Endometrium (tissue), 2 donors: ENCODE data around the gene SYT9.

Experiments used
- FAIRE-seq: peaks from 2 replicates; lab custom pipeline; 2012; peaks lifted over from hg19 to GRCh38; lab: Jason Lieb, UNC
- donor health status: control.
- donor health status: control.

Gene SYT9

GRCh38 chr11:7251836-7252682 is at the start of gene SYT9:
Gene SYT9 (plus strand): TSS chr11:7251904. CDS start chr11:7252187, 283 bp downstream.
- no peak for FAIRE-seq

- FAIRE-seq, result no peak
Measured at GRCh38 chr11:7202412-7202811, 49.3 kb upstream of the SYT9 start.

- FAIRE-seq, result no peak
Measured at GRCh38 chr11:7204778-7205177, 46.9 kb upstream of the SYT9 start.

GRCh38 chr11:7208391-7208790 is 43.3 kb upstream of the SYT9 start:
- FAIRE-seq, result no peak

GRCh38 chr11:7219491-7219890 is 32.2 kb upstream of the SYT9 start:
- no peak for FAIRE-seq

GRCh38 chr11:7220636-7221035 is 31.1 kb upstream of the SYT9 start:
- FAIRE-seq, result no peak

GRCh38 chr11:7222619-7223018 is 29.1 kb upstream of the SYT9 start:
- no peak for FAIRE-seq

GRCh38 chr11:7239877-7240276 is 11.8 kb upstream of the SYT9 start:
- no peak for FAIRE-seq

GRCh38 chr11:7245341-7245740 is 6.4 kb upstream of the SYT9 start:
- FAIRE-seq, result no peak

- FAIRE-seq, result no peak
Measured at GRCh38 chr11:7246179-7246578, 5.5 kb upstream of the SYT9 start.

- no peak for FAIRE-seq
Measured at GRCh38 chr11:7250166-7250565, 1.5 kb upstream of the SYT9 start.

GRCh38 chr11:7251487-7251835 is 243 bp upstream of the SYT9 start:
- FAIRE-seq, result no peak

GRCh38 chr11:7252683-7253213 is 1.0 kb downstream of the SYT9 start:
- no peak for FAIRE-seq

GRCh38 chr11:7253800-7254199 is 2.1 kb downstream of the SYT9 start:
- FAIRE-seq, result no peak

- no peak for FAIRE-seq
Measured at GRCh38 chr11:7254731-7255291, 3.1 kb downstream of the SYT9 start.

- FAIRE-seq, result no peak
Measured at GRCh38 chr11:7256943-7257342, 5.2 kb downstream of the SYT9 start.

GRCh38 chr11:7257724-7258123 is 6.0 kb downstream of the SYT9 start:
- FAIRE-seq, result no peak

- no peak for FAIRE-seq
Measured at GRCh38 chr11:7261578-7261977, 9.9 kb downstream of the SYT9 start.

GRCh38 chr11:7262672-7263071 is 11.0 kb downstream of the SYT9 start:
- no peak for FAIRE-seq

GRCh38 chr11:7263842-7264241 is 12.1 kb downstream of the SYT9 start:
- FAIRE-seq, result no peak

- FAIRE-seq, result no peak
Measured at GRCh38 chr11:7268758-7269157, 17.1 kb downstream of the SYT9 start.

GRCh38 chr11:7270233-7270865 is 18.6 kb downstream of the SYT9 start:
- no peak for FAIRE-seq

- FAIRE-seq, result no peak
Measured at GRCh38 chr11:7272373-7272772, 20.7 kb downstream of the SYT9 start.
